HCT116 (cell line): ENCODE measurements around the gene CDH2. TPM values are rescaled to one million over a fixed set of nuclear protein-coding genes. Genes with fewer than 3 reads are reported as not detected.

ENCODE experiments used
- ATAC-seq: fragments of 200-7000 bp; cut with Tn5 transposase; 2 replicates; pipeline ENCODE4 v1.9.1; 2020; ENCODE audit warnings: mild to moderate bottlenecking, moderate library complexity
- BruUV-seq: library from RNA; stranded (reverse); fragments of 400-500 nt; replicated peaks from 2 replicates; lab custom pipeline; 2021; lab: Mats Ljungman, UMichigan
- CTCF ChIA-PET: fragments of 300-600 bp; sonication (Branson Sonifier 250); formaldehyde crosslinking; loops from one replicate; lab custom pipeline; 2021; ENCODE audit warnings: antibody characterized with exemption; lab: Charles Lee
- POLR2A ChIA-PET: fragments of 300-600, 350-600 bp; sonication (Branson Sonifier 250); formaldehyde crosslinking; loops from one replicate; lab custom pipeline; 2021; ENCODE audit warnings: antibody characterized with exemption; lab: Charles Lee
- RAD21 ChIA-PET, 2 experiments: fragments of 300-600 bp; sonication (Branson Sonifier 250); formaldehyde crosslinking; loops; one replicate each; lab custom pipeline; 2023; ENCODE audit warnings: low total read pairs in 2 of 2; ENCODE audit not compliant: uncharacterized antibody in 2 of 2, unreplicated experiment in 2 of 2, low non-redundant PET in 1 of 2; lab: Charles Lee
- DNase-seq: peaks from one replicate; pipeline ENCODE4 v3.0.0-alpha.2; 2010; ENCODE audit warnings: low read depth, low spot score
- H2AFZ ChIP-seq: fragments of 200-600 bp; shearing (Covaris generic), sonication (generic); 2 replicates; pipeline ENCODE4 v1.6.1; 2017; ENCODE audit warnings: low read depth, mixed run types, mixed read lengths, antibody characterized with exemption, low read length; ENCODE audit not compliant: poor library complexity, severe bottlenecking
- H3K27ac ChIP-seq: 2 replicates; pipeline ENCODE4 v1.5.1; 2012; ENCODE audit warnings: low read depth, low read length
- H3K27me3 ChIP-seq: fragments of 200-600 bp; sonication (generic); 2 replicates; pipeline ENCODE4 v1.6.1; 2016; ENCODE audit warnings: mixed run types, low read length, mixed read lengths; ENCODE audit not compliant: insufficient read depth
- H3K36me3 ChIP-seq, 2 experiments: fragments of 200-500 bp in 1 of 2; fragments of 200-600 bp in 1 of 2; sonication (Bioruptor generic) in 1 of 2; sonication (generic) in 1 of 2; 2 replicates each; pipeline versions ENCODE4 v1.5.1 to v1.6.1; 2014 to 2016; ENCODE audit warnings: low read length in 2 of 2, inconsistent platforms in 1 of 2, mixed read lengths in 1 of 2, mixed run types in 1 of 2; ENCODE audit not compliant: insufficient read depth in 2 of 2, control insufficient read depth in 1 of 2
- H3K4me1 ChIP-seq, 2 experiments: fragments of 200-600 bp in 1 of 2; sonication (generic) in 1 of 2; 2 replicates each; pipeline versions ENCODE4 v1.5.1 to v1.6.1; 2012 to 2017; ENCODE audit warnings: low read length in 2 of 2, inconsistent platforms in 1 of 2, mild to moderate bottlenecking in 1 of 2, mixed read lengths in 1 of 2, mixed run types in 1 of 2, moderate library complexity in 1 of 2; ENCODE audit not compliant: insufficient read depth in 2 of 2, control insufficient read depth in 1 of 2
- H3K4me2 ChIP-seq: fragments of 200-600 bp; sonication (generic); 2 replicates; pipeline ENCODE4 v1.6.1; 2017; ENCODE audit warnings: mixed run types, low read length, mixed read lengths
- H3K4me3 ChIP-seq, 2 experiments: fragments of 200-600 bp in 1 of 2; sonication (generic) in 1 of 2; replicated peaks in 1 of 2; 2 replicates each; pipeline ENCODE4 v1.5.1; 2011 to 2016; ENCODE audit warnings: low read length in 2 of 2, control low read depth in 1 of 2, low read depth in 1 of 2, mild to moderate bottlenecking in 1 of 2, mixed read lengths in 1 of 2, mixed run types in 1 of 2
- H3K79me2 ChIP-seq: fragments of 200-600 bp; sonication (generic); 2 replicates; pipeline ENCODE4 v1.6.1; 2017; ENCODE audit warnings: mild to moderate bottlenecking, mixed run types, low read length, moderate library complexity, mixed read lengths; ENCODE audit not compliant: insufficient read depth
- H3K9ac ChIP-seq: fragments of 200-600 bp; sonication (generic); 2 replicates; pipeline ENCODE4 v1.6.1; 2016; ENCODE audit warnings: low read length, mixed read lengths
- H3K9me2 ChIP-seq: fragments of 200-600 bp; sonication (generic), shearing (Covaris generic); 2 replicates; pipeline ENCODE4 v1.6.1; 2017; ENCODE audit warnings: mixed run types, mild to moderate bottlenecking, moderate library complexity; ENCODE audit not compliant: insufficient read depth
- H3K9me3 ChIP-seq, 2 experiments: fragments of 200-500 bp in 1 of 2; fragments of 200-600 bp in 1 of 2; sonication (Bioruptor generic) in 1 of 2; sonication (generic) in 1 of 2; 2 replicates each; pipeline ENCODE4 v1.6.1; 2014 to 2017; ENCODE audit warnings: low read length in 2 of 2, mixed read lengths in 2 of 2, inconsistent platforms in 1 of 2, low read depth in 1 of 2, mild to moderate bottlenecking in 1 of 2, mixed run types in 1 of 2, moderate library complexity in 1 of 2; ENCODE audit not compliant: control insufficient read depth in 1 of 2, insufficient read depth in 1 of 2
- H4K20me1 ChIP-seq: fragments of 200-600 bp; sonication (generic), shearing (Covaris generic); 2 replicates; pipeline ENCODE4 v1.6.1; 2017; ENCODE audit warnings: mixed run types, mild to moderate bottlenecking, moderate library complexity; ENCODE audit not compliant: insufficient read depth
- ATF3 ChIP-seq: IDR thresholded peaks from 2 replicates; pipeline ENCODE4 v1.6.1; 2012
- CEBPB ChIP-seq: IDR thresholded peaks from 2 replicates; pipeline ENCODE4 v1.6.1; 2012; ENCODE audit warnings: low read depth
- EGR1 ChIP-seq: IDR thresholded peaks from 2 replicates; pipeline ENCODE4 v1.6.1; 2012; ENCODE audit warnings: low read depth
- ELF1 ChIP-seq: IDR thresholded peaks from 2 replicates; pipeline ENCODE4 v1.6.1; 2012; ENCODE audit warnings: low read depth, borderline replicate concordance
- EZH2 ChIP-seq: fragments of 200-600 bp; sonication (generic); IDR thresholded peaks from 2 replicates; pipeline ENCODE4 v1.6.1; 2017; ENCODE audit warnings: antibody characterized with exemption, mixed run types
- FOSL1 ChIP-seq: IDR thresholded peaks from 2 replicates; pipeline ENCODE4 v1.6.1; 2012; ENCODE audit warnings: low read depth
- JUND ChIP-seq: IDR thresholded peaks from 2 replicates; pipeline ENCODE4 v1.6.1; 2012
- POLR2A ChIP-seq: IDR thresholded peaks from 2 replicates; pipeline ENCODE4 v1.7.0; 2011; ENCODE audit warnings: borderline replicate concordance; ENCODE audit not compliant: insufficient read depth, insufficient read length; ENCODE audit errors: extremely low read depth
- RAD21 ChIP-seq: IDR thresholded peaks from 2 replicates; pipeline ENCODE4 v1.6.1; 2012; ENCODE audit warnings: low read depth, mild to moderate bottlenecking
- REST ChIP-seq: IDR thresholded peaks from 2 replicates; pipeline ENCODE4 v1.6.1; 2012; ENCODE audit warnings: low read depth
- SIN3A ChIP-seq: IDR thresholded peaks from 2 replicates; pipeline ENCODE4 v1.6.1; 2012; ENCODE audit warnings: low read depth
- SRF ChIP-seq: IDR thresholded peaks from 2 replicates; pipeline ENCODE4 v1.6.1; 2012; ENCODE audit warnings: low read depth
- intact Hi-C: fragments of 100-400 bp; cut with micrococcal nuclease; formaldehyde crosslinking; loops from 2 replicates; pipeline ENCODE4 v1.10.0; 2022
- total RNA-seq: library from RNA; stranded (reverse); gene quantifications from one replicate; pipeline ENCODE4 v1.2.1, GENCODE V29; 2021; ENCODE audit not compliant: unreplicated experiment
- TF ChIP-seq, protein P1 (sequence below), 3 experiments: fragments of 200-600 bp in 1 of 3; sonication (generic) in 1 of 3; IDR thresholded peaks in 2 of 3; conservative IDR thresholded peaks in 1 of 3; 2 replicates each; pipeline ENCODE4 v1.5.1; 2012 to 2017; ENCODE audit warnings: low read depth in 2 of 3, low read length in 2 of 3, antibody characterized with exemption in 1 of 3, borderline replicate concordance in 1 of 3, control low read depth in 1 of 3, mild to moderate bottlenecking in 1 of 3, mixed read lengths in 1 of 3, mixed run types in 1 of 3, moderate library complexity in 1 of 3; ENCODE audit not compliant: insufficient read depth in 1 of 3
- TF ChIP-seq, protein P2 (sequence below): IDR thresholded peaks from 2 replicates; pipeline ENCODE4 v1.6.1; 2012
- TF ChIP-seq, protein P3 (sequence below): IDR thresholded peaks from 2 replicates; pipeline ENCODE4 v1.6.1; 2011; ENCODE audit warnings: mild to moderate bottlenecking, low read length, moderate library complexity; ENCODE audit not compliant: insufficient replicate concordance; ENCODE audit errors: extremely low read depth

CDH2 gene
- total RNA-seq, 1 experiment from 2014 or later: 0.15 TPM

DNA sequence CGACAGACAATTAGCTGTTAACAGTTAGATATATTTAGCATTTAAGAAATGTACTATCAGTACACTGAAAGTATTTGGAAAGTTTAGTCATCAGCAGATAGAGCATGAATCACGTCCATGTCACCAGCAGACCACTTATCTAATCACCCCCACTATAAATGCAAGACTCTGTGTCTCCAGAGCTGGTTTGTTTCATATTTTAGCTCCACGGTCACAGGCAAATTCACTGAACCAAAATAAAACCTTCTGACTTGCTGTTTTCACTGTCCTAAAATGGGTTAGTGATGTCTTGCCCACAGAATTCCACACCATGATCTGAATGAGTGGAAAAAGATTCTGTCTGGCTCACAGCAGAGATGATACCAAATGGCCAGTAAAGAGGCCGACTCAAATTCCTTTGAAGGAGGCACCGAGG is 64.9 kb downstream of the CDH2 start:
- H3K4me2 ChIP-seq: no peak overlapping the region
- intact Hi-C loops: no loop called here
- no peak overlapping the region for H3K27ac ChIP-seq
- ATAC-seq (no peak), DNase-seq (no peak)
- H3K4me3 ChIP-seq: no peak overlapping the region
- H3K4me1 ChIP-seq: peaks cover 0 to 9% of the 10 kb centered on the region in 2 experiments; a peak in 2 of 4 replicates
- no peak overlapping the region for H2AFZ ChIP-seq
- H4K20me1 ChIP-seq: no peaks in the 10 kb centered on the region
- H3K27me3 ChIP-seq: no peaks in the 10 kb centered on the region
- RAD21 ChIA-PET: no interaction called here
- CTCF ChIA-PET: no interaction called here
- H3K36me3 ChIP-seq: no peaks in the 10 kb centered on the region
- H3K9ac ChIP-seq: no peak overlapping the region
- no peaks in the 10 kb centered on the region for H3K79me2 ChIP-seq
- no TSS peak for BruUV-seq
- no peak for TF ChIP-seq RAD21
- TF ChIP-seq FOSL1: no peak
- no peak for TF ChIP-seq EGR1
- TF ChIP-seq REST: no peak
- no peak for TF ChIP-seq ELF1
- TF ChIP-seq POLR2A: no peak
- TF ChIP-seq, protein P1, sequence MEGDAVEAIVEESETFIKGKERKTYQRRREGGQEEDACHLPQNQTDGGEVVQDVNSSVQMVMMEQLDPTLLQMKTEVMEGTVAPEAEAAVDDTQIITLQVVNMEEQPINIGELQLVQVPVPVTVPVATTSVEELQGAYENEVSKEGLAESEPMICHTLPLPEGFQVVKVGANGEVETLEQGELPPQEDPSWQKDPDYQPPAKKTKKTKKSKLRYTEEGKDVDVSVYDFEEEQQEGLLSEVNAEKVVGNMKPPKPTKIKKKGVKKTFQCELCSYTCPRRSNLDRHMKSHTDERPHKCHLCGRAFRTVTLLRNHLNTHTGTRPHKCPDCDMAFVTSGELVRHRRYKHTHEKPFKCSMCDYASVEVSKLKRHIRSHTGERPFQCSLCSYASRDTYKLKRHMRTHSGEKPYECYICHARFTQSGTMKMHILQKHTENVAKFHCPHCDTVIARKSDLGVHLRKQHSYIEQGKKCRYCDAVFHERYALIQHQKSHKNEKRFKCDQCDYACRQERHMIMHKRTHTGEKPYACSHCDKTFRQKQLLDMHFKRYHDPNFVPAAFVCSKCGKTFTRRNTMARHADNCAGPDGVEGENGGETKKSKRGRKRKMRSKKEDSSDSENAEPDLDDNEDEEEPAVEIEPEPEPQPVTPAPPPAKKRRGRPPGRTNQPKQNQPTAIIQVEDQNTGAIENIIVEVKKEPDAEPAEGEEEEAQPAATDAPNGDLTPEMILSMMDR (IDR thresholded peaks at IDR 0.05 in 2 of 3, conservative IDR thresholded peaks at IDR 0.05 in 1 of 3; ENCODE audit: borderline replicate concordance in 1 of 3, insufficient read depth in 1 of 3, low read depth in 2 of 3, low read length in 2 of 3): no peak
- TF ChIP-seq JUND: no peak
- no peak for TF ChIP-seq SIN3A
- TF ChIP-seq EZH2: no peak
- no peak for TF ChIP-seq CEBPB
- no peak for TF ChIP-seq ATF3
- no peak for TF ChIP-seq SRF
- TF ChIP-seq, protein P2, sequence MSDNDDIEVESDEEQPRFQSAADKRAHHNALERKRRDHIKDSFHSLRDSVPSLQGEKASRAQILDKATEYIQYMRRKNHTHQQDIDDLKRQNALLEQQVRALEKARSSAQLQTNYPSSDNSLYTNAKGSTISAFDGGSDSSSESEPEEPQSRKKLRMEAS: no peak
- TF ChIP-seq, protein P3, sequence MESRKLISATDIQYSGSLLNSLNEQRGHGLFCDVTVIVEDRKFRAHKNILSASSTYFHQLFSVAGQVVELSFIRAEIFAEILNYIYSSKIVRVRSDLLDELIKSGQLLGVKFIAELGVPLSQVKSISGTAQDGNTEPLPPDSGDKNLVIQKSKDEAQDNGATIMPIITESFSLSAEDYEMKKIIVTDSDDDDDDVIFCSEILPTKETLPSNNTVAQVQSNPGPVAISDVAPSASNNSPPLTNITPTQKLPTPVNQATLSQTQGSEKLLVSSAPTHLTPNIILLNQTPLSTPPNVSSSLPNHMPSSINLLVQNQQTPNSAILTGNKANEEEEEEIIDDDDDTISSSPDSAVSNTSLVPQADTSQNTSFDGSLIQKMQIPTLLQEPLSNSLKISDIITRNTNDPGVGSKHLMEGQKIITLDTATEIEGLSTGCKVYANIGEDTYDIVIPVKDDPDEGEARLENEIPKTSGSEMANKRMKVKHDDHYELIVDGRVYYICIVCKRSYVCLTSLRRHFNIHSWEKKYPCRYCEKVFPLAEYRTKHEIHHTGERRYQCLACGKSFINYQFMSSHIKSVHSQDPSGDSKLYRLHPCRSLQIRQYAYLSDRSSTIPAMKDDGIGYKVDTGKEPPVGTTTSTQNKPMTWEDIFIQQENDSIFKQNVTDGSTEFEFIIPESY: no peak
- H3K9me2 ChIP-seq: no peaks in the 10 kb centered on the region
- POLR2A ChIA-PET: no interaction called here
- H3K9me3 ChIP-seq: no peaks in the 10 kb centered on the region
